Thymus (tissue), 11 donors: ENCODE measurements around the gene RTN4R. TPM values are rescaled to one million over a fixed set of nuclear protein-coding genes. Genes with fewer than 3 reads are reported as not detected.
A peak's percentile ranks its signal among the peaks of the same experiment; 100 is the strongest.

ENCODE experiments used
- DNase-seq, 9 donors: peaks; one replicate each; pipeline ENCODE4 v3.0.0-alpha.2; 2013; ENCODE audit warnings: low spot score in 9 of 9, low read depth in 6 of 9, missing footprints in 1 of 9
- H3K27ac ChIP-seq, 2 donors: one replicate each; pipeline ENCODE4 v1.5.1; 2013; ENCODE audit warnings: control low read depth in 1 of 2, low read depth in 1 of 2, low read length in 1 of 2, mild to moderate bottlenecking in 1 of 2, moderate library complexity in 1 of 2
- H3K27me3 ChIP-seq, 2 donors: one replicate each; pipeline ENCODE4 v1.5.1; 2013; ENCODE audit warnings: low read length in 1 of 2; ENCODE audit not compliant: control insufficient read depth in 2 of 2, insufficient read depth in 1 of 2
- H3K36me3 ChIP-seq, 2 donors: one replicate each; pipeline ENCODE4 v1.5.1; 2013; ENCODE audit warnings: low read length in 1 of 2, mild to moderate bottlenecking in 1 of 2, moderate library complexity in 1 of 2; ENCODE audit not compliant: control insufficient read depth in 2 of 2, insufficient read depth in 2 of 2
- H3K4me1 ChIP-seq, 2 donors: one replicate each; pipeline ENCODE4 v1.5.1; 2013; ENCODE audit warnings: low read length in 2 of 2; ENCODE audit not compliant: control insufficient read depth in 2 of 2, insufficient read depth in 2 of 2
- H3K4me3 ChIP-seq, 2 donors: one replicate each; pipeline ENCODE4 v1.5.1; 2013; ENCODE audit warnings: low read length in 2 of 2, control low read depth in 1 of 2, mild to moderate bottlenecking in 1 of 2
- H3K9me3 ChIP-seq, 2 donors: one replicate each; pipeline ENCODE4 v1.5.1; 2013; ENCODE audit warnings: low read length in 1 of 2, mild to moderate bottlenecking in 1 of 2; ENCODE audit not compliant: control insufficient read depth in 2 of 2, insufficient read depth in 1 of 2
- WGBS: extraction: QIAGEN DNeasy Blood & Tissue Kit; methylation state at CpG from one replicate; pipeline ENCODE4 v1.1.7; 2013; 5-methylcytosine and 5-hydroxymethylcytosine counted together
- polyA plus RNA-seq: library from polyadenylated mRNA; stranded (reverse); fragments of 200-250 nt; gene quantifications from one replicate; pipeline ENCODE4 v1.2.3, GENCODE V29; 2013
- total RNA-seq: library from RNA; stranded (reverse); fragments of 120-200 nt; gene quantifications from one replicate; pipeline ENCODE4 v1.2.4, GENCODE V29; 2013
- donor health status: healthy.

RTN4R gene
- total and polyA plus RNA-seq, 2 donors, result 1.5 to 3.2 TPM

GRCh38 chr22:20261848-20262581 lies 6.1 kb downstream of the RTN4R start:
- peaks cover 4 to 41% of the 10 kb centered on the region in 2 donors for H3K4me1 ChIP-seq
- H3K27me3 ChIP-seq, result peaks cover 0 to 2% of the 10 kb centered on the region in 2 donors
- no peak for DNase-seq
- no peaks in the 10 kb centered on the region for H3K9me3 ChIP-seq
- H3K27ac ChIP-seq, result no peak overlapping the region
- H3K36me3 ChIP-seq, result no peaks in the 10 kb centered on the region
- no peak overlapping the region for H3K4me3 ChIP-seq
- WGBS, result 96% methylated on average over 14 of the region's 14 CpGs

- WGBS, result 97% methylated on average over 19 of the region's 19 CpGs
- no peak overlapping the region for H3K27ac ChIP-seq
- DNase-seq, result no peak
Observed at GRCh38 chr22:20260071-20260765, 7.9 kb downstream of the RTN4R start.

GRCh38 chr22:20259327-20259688 lies 8.8 kb downstream of the RTN4R start:
- Histone ChIP-seq H3K27ac (peak overlapping the region in 1 of 2 donors; percentile 66), H3K4me1 (peaks cover 4 to 49% of the 10 kb centered on the region in 2 donors), H3K4me3 (no peak overlapping the region), H3K27me3 (no peaks in the 10 kb centered on the region), H3K9me3 (no peaks in the 10 kb centered on the region), H3K36me3 (no peaks in the 10 kb centered on the region)
- WGBS, result 79% methylated on average over 8 of the region's 8 CpGs
- peak in 3 of 9 donors; percentile 25 to 71 (median 34) for DNase-seq

More at GRCh38 chr22:20260071-20260765, 7.9 kb downstream of the RTN4R start:
- H3K36me3 ChIP-seq, result no peaks in the 10 kb centered on the region
- no peaks in the 10 kb centered on the region for H3K9me3 ChIP-seq
- peaks cover 4 to 45% of the 10 kb centered on the region in 2 donors for H3K4me1 ChIP-seq
- H3K4me3 ChIP-seq, result no peak overlapping the region
- H3K27me3 ChIP-seq, result no peaks in the 10 kb centered on the region

GRCh38 chr22:20258584-20259326 lies 9.4 kb downstream of the RTN4R start:
- WGBS, result 94% methylated on average over 18 of the region's 18 CpGs
- Histone ChIP-seq H3K9me3 (no peaks in the 10 kb centered on the region), H3K36me3 (no peaks in the 10 kb centered on the region), H3K27ac (peak overlapping the region in 1 of 2 donors; percentile 66), H3K4me1 (peaks cover 3 to 49% of the 10 kb centered on the region in 2 donors), H3K4me3 (no peak overlapping the region), H3K27me3 (no peaks in the 10 kb centered on the region)
- DNase-seq, result peak in 2 of 9 donors; percentile 37 to 38

GRCh38 chr22:20258021-20258299 lies 10.2 kb downstream of the RTN4R start:
- H3K4me1 ChIP-seq, result peaks cover 0 to 49% of the 10 kb centered on the region in 2 donors
- no peaks in the 10 kb centered on the region for H3K27me3 ChIP-seq
- no peaks in the 10 kb centered on the region for H3K9me3 ChIP-seq
- WGBS, result 99% methylated on average over 4 of the region's 4 CpGs
- H3K36me3 ChIP-seq, result no peaks in the 10 kb centered on the region
- no peak overlapping the region for H3K27ac ChIP-seq
- DNase-seq, result no peak
- H3K4me3 ChIP-seq, result no peak overlapping the region

- Histone ChIP-seq H3K27me3 (no peaks in the 10 kb centered on the region), H3K4me1 (peaks cover 0 to 47% of the 10 kb centered on the region in 2 donors), H3K9me3 (no peaks in the 10 kb centered on the region), H3K27ac (no peak overlapping the region), H3K4me3 (no peak overlapping the region), H3K36me3 (no peaks in the 10 kb centered on the region)
- DNase-seq, result no peak
- 97% methylated on average over 15 of the region's 15 CpGs for WGBS
Observed at GRCh38 chr22:20257212-20258020, 10.7 kb downstream of the RTN4R start.

- H3K4me1 ChIP-seq, result peaks cover 0 to 46% of the 10 kb centered on the region in 2 donors
Observed at GRCh38 chr22:20256551-20257211, 11.4 kb downstream of the RTN4R start.

GRCh38 chr22:20256027-20256426 lies 12.1 kb downstream of the RTN4R start:
- DNase-seq, result no peak
- H3K27me3 ChIP-seq, result no peaks in the 10 kb centered on the region
- no peak overlapping the region for H3K4me3 ChIP-seq
- H3K27ac ChIP-seq, result no peak overlapping the region
- H3K9me3 ChIP-seq, result no peaks in the 10 kb centered on the region
- peaks cover 0 to 46% of the 10 kb centered on the region in 2 donors for H3K4me1 ChIP-seq
- H3K36me3 ChIP-seq, result no peaks in the 10 kb centered on the region
- 99% methylated on average over 13 of the region's 13 CpGs for WGBS

More at GRCh38 chr22:20256551-20257211, 11.4 kb downstream of the RTN4R start:
- no peaks in the 10 kb centered on the region for H3K27me3 ChIP-seq
- H3K4me3 ChIP-seq, result no peak overlapping the region
- no peaks in the 10 kb centered on the region for H3K36me3 ChIP-seq
- DNase-seq, result no peak
- no peak overlapping the region for H3K27ac ChIP-seq
- WGBS, result 96% methylated on average over 12 of the region's 12 CpGs
- H3K9me3 ChIP-seq, result no peaks in the 10 kb centered on the region
